Measurements from ENCODE around the gene NRIP1. TPM values are rescaled to one million over a fixed set of nuclear protein-coding genes. Genes with fewer than 3 reads are reported as not detected.
"Not testable (repeated sequence)": the region's sequence is repeated elsewhere in the genome, so short reads cannot be mapped to it uniquely, and the experiment has no call there.

NRIP1 gene
- total RNA-seq, 2 experiments from 2014 or later, result 18.9 to 20.1 TPM

- no peaks in the 10 kb centered on the region for H3K4me1 Mint-ChIP-seq (ENCODE audit: low read depth)
- ChIA-PET CTCF (no interaction called here), POLR2A (no interaction called here)
- H3K4me3 Mint-ChIP-seq, result no peak overlapping the region
- no peak overlapping the region for H3K27ac Mint-ChIP-seq
- H3K36me3 Mint-ChIP-seq (ENCODE audit: low read depth), result no peaks in the 10 kb centered on the region
- ATAC-seq (no peak), DNase-seq (no peak)
- H3K27me3 Mint-ChIP-seq (ENCODE audit: low read depth), result no peaks in the 10 kb centered on the region
- no peaks in the 10 kb centered on the region for H3K9me3 Mint-ChIP-seq (ENCODE audit: insufficient read depth)
Observed at GRCh38 chr21:14955936-14956520, 108.8 kb downstream of the NRIP1 start.

- CTCF ChIA-PET, result no interaction called here
Observed at GRCh38 chr21:14952916-14953315, 111.9 kb downstream of the NRIP1 start.

GRCh38 chr21:14949603-14950002 is 115.2 kb downstream of the NRIP1 start:
- no peak for ATAC-seq
- POLR2A ChIA-PET, result no interaction called here
- DNase-seq, result no peak
- Mint-ChIP-seq H3K9me3 (ENCODE audit: insufficient read depth) (no peaks in the 10 kb centered on the region), H3K4me1 (ENCODE audit: low read depth) (no peaks in the 10 kb centered on the region), H3K4me3 (no peak overlapping the region), H3K36me3 (ENCODE audit: low read depth) (no peaks in the 10 kb centered on the region), H3K27me3 (ENCODE audit: low read depth) (no peaks in the 10 kb centered on the region), H3K27ac (no peak overlapping the region)
- CTCF ChIA-PET, result no interaction called here

More at GRCh38 chr21:14952916-14953315, 111.9 kb downstream of the NRIP1 start:
- H3K4me1 Mint-ChIP-seq (ENCODE audit: low read depth), result no peaks in the 10 kb centered on the region
- no peak overlapping the region for H3K27ac Mint-ChIP-seq
- no peak for ATAC-seq
- DNase-seq, result no peak
- no peak overlapping the region for H3K4me3 Mint-ChIP-seq
- no peaks in the 10 kb centered on the region for H3K9me3 Mint-ChIP-seq (ENCODE audit: insufficient read depth)
- H3K27me3 Mint-ChIP-seq (ENCODE audit: low read depth), result no peaks in the 10 kb centered on the region
- no peaks in the 10 kb centered on the region for H3K36me3 Mint-ChIP-seq (ENCODE audit: low read depth)
- POLR2A ChIA-PET, result no interaction called here

GRCh38 chr21:14947613-14948160 is 117.1 kb downstream of the NRIP1 start:
- no peaks in the 10 kb centered on the region for H3K36me3 Mint-ChIP-seq (ENCODE audit: low read depth)
- DNase-seq, result no peak
- no peak overlapping the region for H3K27ac Mint-ChIP-seq
- CTCF ChIA-PET, result no interaction called here
- H3K27me3 Mint-ChIP-seq (ENCODE audit: low read depth), result no peaks in the 10 kb centered on the region
- no peaks in the 10 kb centered on the region for H3K4me1 Mint-ChIP-seq (ENCODE audit: low read depth)
- no peak for ATAC-seq
- no peak overlapping the region for H3K4me3 Mint-ChIP-seq
- POLR2A ChIA-PET, result no interaction called here
- no peaks in the 10 kb centered on the region for H3K9me3 Mint-ChIP-seq (ENCODE audit: insufficient read depth)

- no peaks in the 10 kb centered on the region for H3K27me3 Mint-ChIP-seq (ENCODE audit: low read depth)
- H3K9me3 Mint-ChIP-seq (ENCODE audit: insufficient read depth), result no peaks in the 10 kb centered on the region
- no peak overlapping the region for H3K4me3 Mint-ChIP-seq
- H3K4me1 Mint-ChIP-seq (ENCODE audit: low read depth), result no peaks in the 10 kb centered on the region
- no peak overlapping the region for H3K27ac Mint-ChIP-seq
- H3K36me3 Mint-ChIP-seq (ENCODE audit: low read depth), result no peaks in the 10 kb centered on the region
- CTCF ChIA-PET, result no interaction called here
- ATAC-seq (no peak), DNase-seq (no peak)
- POLR2A ChIA-PET, result no interaction called here
Observed at GRCh38 chr21:14945176-14945575, 119.6 kb downstream of the NRIP1 start.

- ATAC-seq (no peak), DNase-seq (no peak)
- no peaks in the 10 kb centered on the region for H3K27me3 Mint-ChIP-seq (ENCODE audit: low read depth)
- H3K9me3 Mint-ChIP-seq (ENCODE audit: insufficient read depth), result no peaks in the 10 kb centered on the region
- POLR2A ChIA-PET, result no interaction called here
- no peaks in the 10 kb centered on the region for H3K36me3 Mint-ChIP-seq (ENCODE audit: low read depth)
- H3K4me1 Mint-ChIP-seq (ENCODE audit: low read depth), result no peaks in the 10 kb centered on the region
- H3K27ac Mint-ChIP-seq, result no peak overlapping the region
- H3K4me3 Mint-ChIP-seq, result no peak overlapping the region
- CTCF ChIA-PET, result no interaction called here
Observed at GRCh38 chr21:14943616-14944015, 121.2 kb downstream of the NRIP1 start.

GRCh38 chr21:14942801-14943490 is 121.9 kb downstream of the NRIP1 start:
- ATAC-seq (no peak), DNase-seq (no peak)
- Mint-ChIP-seq H3K27ac (no peak overlapping the region), H3K27me3 (ENCODE audit: low read depth) (no peaks in the 10 kb centered on the region), H3K4me1 (ENCODE audit: low read depth) (no peaks in the 10 kb centered on the region), H3K9me3 (ENCODE audit: insufficient read depth) (no peaks in the 10 kb centered on the region), H3K4me3 (no peak overlapping the region), H3K36me3 (ENCODE audit: low read depth) (no peaks in the 10 kb centered on the region)
- POLR2A ChIA-PET, result no interaction called here
- CTCF ChIA-PET, result no interaction called here

- H3K4me3 Mint-ChIP-seq; H3K27ac Mint-ChIP-seq; H3K27me3 Mint-ChIP-seq (ENCODE audit: low read depth); H3K36me3 Mint-ChIP-seq (ENCODE audit: low read depth); ATAC-seq; CTCF ChIA-PET; H3K4me1 Mint-ChIP-seq (ENCODE audit: low read depth); H3K9me3 Mint-ChIP-seq (ENCODE audit: insufficient read depth); DNase-seq: not testable (repeated sequence)
- POLR2A ChIA-PET, result interaction anchor here (0.7 kb wide), 1 partner anchor 40 kb away, joined by 3 read pairs; no protein-coding TSS in a partner anchor
Observed at GRCh38 chr21:14927324-14927723, 137.5 kb downstream of the NRIP1 start.

GRCh38 chr21:14926186-14926585 is 138.6 kb downstream of the NRIP1 start:
- CTCF ChIA-PET, result no interaction called here
- DNase-seq (no peak), ATAC-seq (no peak)
- H3K4me3 Mint-ChIP-seq, result no peak overlapping the region
- H3K27me3 Mint-ChIP-seq (ENCODE audit: low read depth), result no peaks in the 10 kb centered on the region
- H3K9me3 Mint-ChIP-seq (ENCODE audit: insufficient read depth), result no peaks in the 10 kb centered on the region
- H3K36me3 Mint-ChIP-seq (ENCODE audit: low read depth), result no peaks in the 10 kb centered on the region
- H3K27ac Mint-ChIP-seq, result no peak overlapping the region
- POLR2A ChIA-PET, result no interaction called here
- no peaks in the 10 kb centered on the region for H3K4me1 Mint-ChIP-seq (ENCODE audit: low read depth)

- CTCF ChIA-PET, result no interaction called here
- Mint-ChIP-seq H3K36me3 (ENCODE audit: low read depth) (no peaks in the 10 kb centered on the region), H3K9me3 (ENCODE audit: insufficient read depth) (no peaks in the 10 kb centered on the region), H3K27ac (no peak overlapping the region), H3K4me3 (no peak overlapping the region), H3K27me3 (ENCODE audit: low read depth) (no peaks in the 10 kb centered on the region), H3K4me1 (ENCODE audit: low read depth) (no peaks in the 10 kb centered on the region)
- no peak for ATAC-seq
- no peak for DNase-seq
- POLR2A ChIA-PET, result no interaction called here
Observed at GRCh38 chr21:14923468-14923867, 141.3 kb downstream of the NRIP1 start.

GRCh38 chr21:14922980-14923379 is 141.8 kb downstream of the NRIP1 start:
- ChIA-PET CTCF (no interaction called here), POLR2A (no interaction called here)
- Mint-ChIP-seq H3K4me1 (ENCODE audit: low read depth) (no peaks in the 10 kb centered on the region), H3K36me3 (ENCODE audit: low read depth) (no peaks in the 10 kb centered on the region), H3K9me3 (ENCODE audit: insufficient read depth) (no peaks in the 10 kb centered on the region), H3K4me3 (no peak overlapping the region), H3K27me3 (ENCODE audit: low read depth) (no peaks in the 10 kb centered on the region), H3K27ac (no peak overlapping the region)
- ATAC-seq, result no peak
- no peak for DNase-seq

GRCh38 chr21:14918527-14918926 is 146.3 kb downstream of the NRIP1 start:
- no peaks in the 10 kb centered on the region for H3K27me3 Mint-ChIP-seq (ENCODE audit: low read depth)
- H3K4me1 Mint-ChIP-seq (ENCODE audit: low read depth), result peaks cover 2% of the 10 kb centered on the region
- ChIA-PET POLR2A (no interaction called here), CTCF (no interaction called here)
- ATAC-seq, result no peak
- DNase-seq, result no peak
- H3K4me3 Mint-ChIP-seq, result no peak overlapping the region
- no peak overlapping the region for H3K27ac Mint-ChIP-seq
- H3K9me3 Mint-ChIP-seq (ENCODE audit: insufficient read depth), result no peaks in the 10 kb centered on the region
- H3K36me3 Mint-ChIP-seq (ENCODE audit: low read depth), result no peaks in the 10 kb centered on the region

GRCh38 chr21:14917762-14918161 is 147.0 kb downstream of the NRIP1 start:
- Mint-ChIP-seq H3K36me3 (ENCODE audit: low read depth) (no peaks in the 10 kb centered on the region), H3K4me3 (no peak overlapping the region), H3K27me3 (ENCODE audit: low read depth) (no peaks in the 10 kb centered on the region), H3K9me3 (ENCODE audit: insufficient read depth) (no peaks in the 10 kb centered on the region), H3K27ac (no peak overlapping the region), H3K4me1 (ENCODE audit: low read depth) (peaks cover 2% of the 10 kb centered on the region)
- ATAC-seq (no peak), DNase-seq (no peak)
- ChIA-PET POLR2A (no interaction called here), CTCF (no interaction called here)
